H1 (cell line): ENCODE data around the gene PTMS. TPM values are rescaled to one million over a fixed set of nuclear protein-coding genes. Genes with fewer than 3 reads are reported as not detected.

Source experiments
- CHD1 ChIP-seq: IDR thresholded peaks from 2 replicates; pipeline ENCODE4 v1.6.1; 2012; ENCODE audit warnings: low read depth, low read length, improper control_type of control experiment
- KDM4A ChIP-seq: IDR thresholded peaks from one replicate; pipeline ENCODE4 v1.7.1; 2012; ENCODE audit warnings: low read depth, mild to moderate bottlenecking, moderate library complexity, low read length, inconsistent platforms; ENCODE audit not compliant: severe bottlenecking
- KDM5A ChIP-seq: fragments of 200-600 bp; IDR thresholded peaks from 2 replicates; pipeline ENCODE4 v1.7.1; 2012; ENCODE audit warnings: mild to moderate bottlenecking, low read length, inconsistent platforms, mixed read lengths
- NRF1 ChIP-seq: IDR thresholded peaks from 2 replicates; pipeline ENCODE4 v1.6.1; 2011; ENCODE audit warnings: mild to moderate bottlenecking, low read depth, low read length, improper control_type of control experiment
- POU5F1 ChIP-seq: IDR thresholded peaks from 2 replicates; pipeline ENCODE4 v1.6.1; 2011; ENCODE audit warnings: low read depth, mild to moderate bottlenecking, low read length, moderate library complexity
- RAD21 ChIP-seq, 2 experiments: IDR thresholded peaks in 1 of 2; conservative IDR thresholded peaks in 1 of 2; 2 replicates each; pipeline ENCODE4 v1.6.1; 2011; ENCODE audit warnings: low read depth in 2 of 2, low read length in 2 of 2, improper control_type of control experiment in 1 of 2, inconsistent platforms in 1 of 2, mild to moderate bottlenecking in 1 of 2, moderate library complexity in 1 of 2
- RFX5 ChIP-seq: IDR thresholded peaks from 2 replicates; pipeline ENCODE4 v1.6.1; 2011; ENCODE audit warnings: low read depth, low read length, improper control_type of control experiment, borderline replicate concordance
- SAP30 ChIP-seq: fragments of 300-600 bp; sonication (generic); IDR thresholded peaks from 2 replicates; pipeline ENCODE4 v1.7.1; 2012; ENCODE audit warnings: low read length, moderate library complexity, mild to moderate bottlenecking, inconsistent platforms; ENCODE audit not compliant: insufficient read depth, insufficient replicate concordance
- SUZ12 ChIP-seq: fragments of 200-600 bp; sonication (generic); IDR thresholded peaks from 2 replicates; pipeline ENCODE4 v1.6.1; 2012; ENCODE audit warnings: mild to moderate bottlenecking, inconsistent platforms, low read length, moderate library complexity, mixed read lengths
- polyA plus RNA-seq, 7 experiments: library from polyadenylated mRNA; depleted of rRNA in 3 of 7; stranded (reverse) in 5 of 7; unstranded in 2 of 7; fragments of >200 nt in 5 of 7; fragments of 200-250 nt in 2 of 7; gene quantifications; 1 replicate in 5 of 7; 2 replicates in 1 of 7; 4 replicates in 1 of 7; pipeline versions ENCODE4 v1.2.1 to v1.2.3, GENCODE V29; 2011 to 2013; ENCODE audit warnings: missing spikeins in 2 of 7, mixed read lengths in 2 of 7
- total RNA-seq: library from RNA; stranded (reverse); fragmentation: NEBNext Ultra II Directional; extraction: Animal tissue kit (Norgen Biotek cat#: 25700); gene quantifications from 2 replicates; pipeline ENCODE4 v1.2.1, GENCODE V29; 2021

PTMS gene
- total and polyA plus RNA-seq, 2 of the 8 experiments (the other 6 are each of a cell fraction or from before 2014, with no cell fraction given), result 444 to 553 TPM

DNA sequence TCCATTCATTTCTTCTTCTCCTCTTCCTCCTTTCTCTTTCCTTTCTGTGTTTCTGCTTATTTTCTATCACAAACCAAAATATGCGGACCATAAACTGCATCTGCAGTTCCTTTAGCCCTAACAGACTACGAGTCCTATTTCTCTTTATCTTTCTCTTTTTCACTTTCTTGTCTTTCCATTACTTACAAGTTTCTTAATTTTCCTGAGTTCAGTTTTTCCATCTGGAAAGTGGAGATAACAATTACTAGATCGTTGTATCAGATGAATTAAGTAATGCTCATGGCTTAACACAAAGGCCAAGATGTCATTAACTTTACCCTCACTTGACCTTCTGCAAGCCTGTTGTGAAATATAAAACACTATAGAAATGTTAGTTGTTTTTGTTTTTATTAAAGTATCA, 43.3 kb upstream of the PTMS start (continued):
- TF ChIP-seq SAP30 (no peak), KDM4A (no peak), CHD1 (no peak), RAD21 (IDR thresholded peaks at IDR 0.05 in 1 of 2, conservative IDR thresholded peaks at IDR 0.05 in 1 of 2; ENCODE audit: low read depth in 2 of 2, low read length in 2 of 2) (no peak), POU5F1 (no peak), RFX5 (no peak), NRF1 (no peak), KDM5A (no peak), SUZ12 (no peak)
